Vagina (tissue), 2 donors: ENCODE data around the gene TMEM259.

Experiments
- CTCF ChIP-seq, 3 experiments: fragments of 450-650 bp in 2 of 3; fragments of 200-600 bp in 1 of 3; sonication (generic) in 1 of 3; IDR thresholded peaks; one replicate each; pipeline ENCODE4 v1.5.1; 2017 to 2019; ENCODE audit warnings: antibody characterized with exemption in 3 of 3, mild to moderate bottlenecking in 2 of 3, moderate library complexity in 2 of 3
- POLR2A ChIP-seq, 2 donors: fragments of 450-650 bp; IDR thresholded peaks; one replicate each; pipeline ENCODE4 v1.6.1; 2017; ENCODE audit warnings: antibody characterized with exemption in 2 of 2, mild to moderate bottlenecking in 2 of 2, moderate library complexity in 2 of 2

- TF ChIP-seq CTCF (IDR thresholded peaks at IDR 0.05) = no peak
- no peak for TF ChIP-seq POLR2A (IDR thresholded peaks at IDR 0.05)
Observed at GRCh38 chr19:990119-990571, 30.8 kb downstream of the TMEM259 start.
